GM19023 (cell line): Measurements from ENCODE around the gene HOXC11.

Experiments
- ATAC-seq: cut with Tn5 transposase; IDR thresholded peaks from one replicate; pipeline ENCODE4 v1.9.1; 2021; ENCODE audit warnings: mild to moderate bottlenecking, moderate library complexity; ENCODE audit not compliant: unreplicated experiment

The HOXC11 gene

GRCh38 chr12:54019924-54020590, 47.1 kb downstream of the HOXC11 start:
- ATAC-seq: no peak

GRCh38 chr12:54020591-54021405, 47.9 kb downstream of the HOXC11 start:
- ATAC-seq: no peak

- no peak for ATAC-seq
These were observed 48.6 kb downstream of the HOXC11 start for GRCh38 chr12:54021432-54022013.

GRCh38 chr12:54022960-54023884, 50.3 kb downstream of the HOXC11 start:
- no peak for ATAC-seq

- ATAC-seq: no peak
These were observed 51.2 kb downstream of the HOXC11 start for GRCh38 chr12:54024127-54024526.

GRCh38 chr12:54024581-54025305, 51.8 kb downstream of the HOXC11 start:
- no peak for ATAC-seq

GRCh38 chr12:54025499-54026405, 52.8 kb downstream of the HOXC11 start:
- ATAC-seq: no peak

- ATAC-seq: no peak
These were observed 53.9 kb downstream of the HOXC11 start for GRCh38 chr12:54026640-54027441.
